Measurements from ENCODE around the gene CNMD. TPM values are rescaled to one million over a fixed set of nuclear protein-coding genes. Genes with fewer than 3 reads are reported as not detected.

The CNMD gene
- total and polyA plus RNA-seq, 2 experiments from 2014 or later: not detected

DNA sequence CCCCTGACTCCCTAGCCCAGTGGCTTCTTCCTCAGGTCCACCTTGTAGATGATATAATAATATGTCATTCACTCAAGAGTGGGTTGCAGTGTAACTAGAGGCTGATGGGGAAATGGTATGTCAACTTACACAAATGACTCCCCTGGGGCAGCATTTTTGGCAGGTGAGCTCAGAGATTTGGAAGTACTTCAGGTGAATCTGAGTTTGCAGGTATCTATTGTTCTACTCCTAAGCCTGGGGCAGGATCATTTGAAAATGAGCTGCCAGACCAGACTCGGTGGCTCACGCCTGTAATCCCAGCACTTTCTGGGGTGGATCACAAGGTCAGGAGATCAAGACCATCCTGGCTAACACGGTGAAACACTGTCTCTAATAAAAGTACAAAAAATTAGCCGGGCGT lies 11.6 kb upstream of the CNMD start:
- H3K27me3 ChIP-seq (replicated peaks; ENCODE audit: insufficient read depth): no peaks in the 10 kb centered on the region
- no peak overlapping the region for H3K4me3 ChIP-seq
- H3K9me2 ChIP-seq (ENCODE audit: insufficient read depth): no peaks in the 10 kb centered on the region
- in situ Hi-C loops (cut with MboI): no loop called here
- no peak overlapping the region for H2AFZ ChIP-seq
- 38 to 43% methylated on average over 5 of the region's 5 CpGs for WGBS, 2 experiments (ENCODE audit: low coverage in 1 of 2, low lambda C conversion rate in 2 of 2, missing lambda C conversion rate in 2 of 2)
- DNase-seq: no peak
- no peak for TF ChIP-seq EZH2phosphoT487 (IDR thresholded peaks at IDR 0.05; ENCODE audit: insufficient read depth, low read depth)
- no peaks in the 10 kb centered on the region for H3K79me2 ChIP-seq (ENCODE audit: insufficient read depth)
- no peaks in the 10 kb centered on the region for H3K9me3 ChIP-seq (ENCODE audit: low read depth)
- no peak overlapping the region for H3K27ac ChIP-seq
- no peak overlapping the region for H3K4me2 ChIP-seq (ENCODE audit: unreplicated experiment)
- H3F3A ChIP-seq (ENCODE audit: insufficient read depth): no peaks in the 10 kb centered on the region
- H3K36me3 ChIP-seq (ENCODE audit: low read depth): no peaks in the 10 kb centered on the region
- H3K9ac ChIP-seq: no peak overlapping the region
- H3K4me1 ChIP-seq (ENCODE audit: insufficient read depth): no peaks in the 10 kb centered on the region
- no peaks in the 10 kb centered on the region for H4K20me1 ChIP-seq (ENCODE audit: insufficient read depth)

DNA sequence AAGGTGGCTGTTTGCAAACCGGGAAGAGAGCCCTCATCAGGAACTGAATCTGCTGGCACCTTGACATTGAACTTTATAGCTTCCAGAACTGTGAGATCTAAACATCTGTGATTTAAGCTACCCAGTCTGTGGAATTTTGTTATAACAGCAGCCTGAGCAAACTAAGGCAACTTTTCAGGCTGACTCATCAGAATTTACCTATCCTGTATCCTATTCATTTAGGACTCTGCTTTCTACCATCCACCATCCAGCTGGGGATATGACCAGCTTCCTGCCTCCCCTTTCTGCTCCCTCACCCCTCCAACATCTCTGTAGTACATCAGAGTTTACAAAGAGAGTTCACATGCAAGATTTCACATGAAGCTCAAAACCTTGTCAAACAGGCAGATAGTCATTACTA lies 11.1 kb upstream of the CNMD start:
- no peaks in the 10 kb centered on the region for H3F3A ChIP-seq (ENCODE audit: insufficient read depth)
- WGBS, 2 experiments (ENCODE audit: low coverage in 1 of 2, low lambda C conversion rate in 2 of 2, missing lambda C conversion rate in 2 of 2): 0% methylated on average over 1 of the region's 1 CpG
- in situ Hi-C loops (cut with MboI): no loop called here
- no peak overlapping the region for H2AFZ ChIP-seq
- H4K20me1 ChIP-seq (ENCODE audit: insufficient read depth): no peaks in the 10 kb centered on the region
- no peak overlapping the region for H3K4me2 ChIP-seq (ENCODE audit: unreplicated experiment)
- H3K79me2 ChIP-seq (ENCODE audit: insufficient read depth): no peaks in the 10 kb centered on the region
- H3K36me3 ChIP-seq (ENCODE audit: low read depth): no peaks in the 10 kb centered on the region
- no peaks in the 10 kb centered on the region for H3K9me2 ChIP-seq (ENCODE audit: insufficient read depth)
- DNase-seq: no peak
- H3K27ac ChIP-seq: no peak overlapping the region
- no peaks in the 10 kb centered on the region for H3K9me3 ChIP-seq (ENCODE audit: low read depth)
- H3K9ac ChIP-seq: no peak overlapping the region
- no peaks in the 10 kb centered on the region for H3K27me3 ChIP-seq (replicated peaks; ENCODE audit: insufficient read depth)
- TF ChIP-seq EZH2 (IDR thresholded peaks at IDR 0.05; ENCODE audit: insufficient read depth, poor library complexity, severe bottlenecking) (no peak), EZH2phosphoT487 (IDR thresholded peaks at IDR 0.05; ENCODE audit: insufficient read depth, low read depth) (no peak)
- no peak overlapping the region for H3K4me3 ChIP-seq
- H3K4me1 ChIP-seq (ENCODE audit: insufficient read depth): no peaks in the 10 kb centered on the region

DNA sequence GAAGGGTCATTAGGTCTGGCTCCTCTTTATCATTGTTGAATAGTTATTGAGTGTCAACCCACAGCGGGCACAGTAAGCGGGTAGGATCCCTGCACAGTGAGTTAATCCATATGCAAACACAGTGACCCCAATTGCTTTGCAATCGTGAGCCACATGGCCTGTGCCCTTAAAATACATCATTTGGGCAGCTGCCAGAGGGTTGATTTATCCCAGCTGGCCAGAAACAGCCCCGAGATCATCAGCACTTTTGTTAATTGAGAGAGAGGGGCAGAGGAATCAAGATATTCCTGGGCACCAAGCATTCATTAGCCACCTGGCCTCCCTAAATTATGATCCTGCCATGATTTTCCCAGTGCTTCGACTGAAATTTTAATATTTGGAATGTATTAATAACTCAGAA lies 9.8 kb upstream of the CNMD start:
- H3K27ac ChIP-seq: no peak overlapping the region
- in situ Hi-C loops (cut with MboI): no loop called here
- WGBS, 2 experiments (ENCODE audit: low coverage in 1 of 2, low lambda C conversion rate in 2 of 2, missing lambda C conversion rate in 2 of 2): 13 to 16% methylated on average over 5 of the region's 5 CpGs

DNA sequence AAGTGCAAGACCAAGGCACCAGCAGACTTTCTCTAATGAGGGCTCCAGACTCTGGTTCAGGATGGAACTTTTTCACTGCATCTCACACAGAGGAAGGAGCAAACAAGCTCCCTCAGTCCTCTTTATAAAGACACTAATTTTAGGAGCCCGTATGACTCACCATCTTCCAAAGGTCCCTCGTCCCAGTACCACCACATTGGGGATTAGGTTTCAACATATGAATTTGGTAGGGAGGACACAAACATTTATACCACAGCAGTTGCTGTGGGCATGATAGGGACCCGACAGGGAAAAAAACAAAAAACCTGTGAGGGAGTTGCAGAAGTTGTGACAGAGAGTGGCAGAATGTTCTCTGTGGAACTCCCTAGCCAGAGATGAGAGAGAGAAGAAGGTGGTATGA lies 6.5 kb upstream of the CNMD start:
- H3K9ac ChIP-seq: no peak overlapping the region
- no peak overlapping the region for H3K27ac ChIP-seq
- H3F3A ChIP-seq (ENCODE audit: insufficient read depth): no peaks in the 10 kb centered on the region
- H2AFZ ChIP-seq: no peak overlapping the region
- H4K20me1 ChIP-seq (ENCODE audit: insufficient read depth): no peaks in the 10 kb centered on the region
- H3K9me3 ChIP-seq (ENCODE audit: low read depth): no peaks in the 10 kb centered on the region
- H3K36me3 ChIP-seq (ENCODE audit: low read depth): no peaks in the 10 kb centered on the region
- 10 to 13% methylated on average over 3 of the region's 3 CpGs for WGBS, 2 experiments (ENCODE audit: low coverage in 1 of 2, low lambda C conversion rate in 2 of 2, missing lambda C conversion rate in 2 of 2)
- H3K4me3 ChIP-seq: no peak overlapping the region
- no peak for DNase-seq
- no peak overlapping the region for H3K4me2 ChIP-seq (ENCODE audit: unreplicated experiment)
- no peaks in the 10 kb centered on the region for H3K9me2 ChIP-seq (ENCODE audit: insufficient read depth)
- H3K79me2 ChIP-seq (ENCODE audit: insufficient read depth): no peaks in the 10 kb centered on the region
- TF ChIP-seq EZH2 (IDR thresholded peaks at IDR 0.05; ENCODE audit: insufficient read depth, poor library complexity, severe bottlenecking): no peak
- no peak for TF ChIP-seq EZH2phosphoT487 (IDR thresholded peaks at IDR 0.05; ENCODE audit: insufficient read depth, low read depth)
- in situ Hi-C loops (cut with MboI): no loop called here
- H3K27me3 ChIP-seq (replicated peaks; ENCODE audit: insufficient read depth): peaks cover 9% of the 10 kb centered on the region
- H3K4me1 ChIP-seq (ENCODE audit: insufficient read depth): no peaks in the 10 kb centered on the region

More for the DNA sequence above, 9.8 kb upstream of the CNMD start:
- TF ChIP-seq EZH2 (IDR thresholded peaks at IDR 0.05; ENCODE audit: insufficient read depth, poor library complexity, severe bottlenecking): no peak
- no peak for TF ChIP-seq EZH2phosphoT487 (IDR thresholded peaks at IDR 0.05; ENCODE audit: insufficient read depth, low read depth)
- Histone ChIP-seq H3K27me3 (replicated peaks; ENCODE audit: insufficient read depth) (no peaks in the 10 kb centered on the region), H3K4me3 (no peak overlapping the region), H3K36me3 (ENCODE audit: low read depth) (no peaks in the 10 kb centered on the region), H3K79me2 (ENCODE audit: insufficient read depth) (no peaks in the 10 kb centered on the region), H3F3A (ENCODE audit: insufficient read depth) (no peaks in the 10 kb centered on the region), H3K9me2 (ENCODE audit: insufficient read depth) (no peaks in the 10 kb centered on the region), H2AFZ (no peak overlapping the region), H3K4me1 (ENCODE audit: insufficient read depth) (no peaks in the 10 kb centered on the region), H3K9ac (no peak overlapping the region), H3K4me2 (ENCODE audit: unreplicated experiment) (no peak overlapping the region), H4K20me1 (ENCODE audit: insufficient read depth) (no peaks in the 10 kb centered on the region), H3K9me3 (ENCODE audit: low read depth) (no peaks in the 10 kb centered on the region)
- DNase-seq: no peak

DNA sequence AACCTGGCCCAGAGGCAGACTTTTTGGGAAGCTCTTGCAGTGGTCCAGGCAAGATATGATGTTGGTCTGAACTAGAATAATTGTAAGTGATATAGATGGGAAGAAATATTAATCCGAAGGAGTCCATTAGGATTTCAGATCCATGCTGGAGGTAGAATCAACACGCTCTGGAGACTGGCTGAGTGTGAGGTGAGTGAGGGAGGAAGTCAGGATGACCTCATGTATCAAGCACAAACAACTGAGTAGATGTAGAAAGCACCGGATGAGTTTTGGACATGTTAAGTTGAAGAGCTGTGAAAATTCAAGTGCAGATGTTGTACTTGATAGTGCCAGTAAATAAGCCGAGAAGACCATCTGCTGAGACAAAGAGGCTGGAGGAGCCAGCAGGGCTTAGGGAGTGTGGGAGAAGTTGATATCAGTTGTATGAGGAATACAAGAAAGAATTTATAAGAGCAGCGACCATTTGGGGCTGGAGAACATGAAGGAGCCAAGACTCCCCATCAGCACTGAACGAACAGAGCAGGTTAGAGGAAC lies 5.3 kb upstream of the CNMD start:
- Histone ChIP-seq H3K27ac (no peak overlapping the region), H3K79me2 (ENCODE audit: insufficient read depth) (no peaks in the 10 kb centered on the region), H3K9me2 (ENCODE audit: insufficient read depth) (no peaks in the 10 kb centered on the region), H3K4me2 (ENCODE audit: unreplicated experiment) (no peak overlapping the region), H4K20me1 (ENCODE audit: insufficient read depth) (no peaks in the 10 kb centered on the region), H3F3A (ENCODE audit: insufficient read depth) (no peaks in the 10 kb centered on the region), H3K9me3 (ENCODE audit: low read depth) (no peaks in the 10 kb centered on the region), H3K27me3 (replicated peaks; ENCODE audit: insufficient read depth) (peaks cover 20% of the 10 kb centered on the region), H3K4me1 (ENCODE audit: insufficient read depth) (no peaks in the 10 kb centered on the region), H2AFZ (no peak overlapping the region), H3K4me3 (no peak overlapping the region), H3K9ac (no peak overlapping the region), H3K36me3 (ENCODE audit: low read depth) (no peaks in the 10 kb centered on the region)
- DNase-seq: no peak
- in situ Hi-C loops (cut with MboI): no loop called here
- 8 to 10% methylated on average over 6 of the region's 6 CpGs for WGBS, 2 experiments (ENCODE audit: low coverage in 1 of 2, low lambda C conversion rate in 2 of 2, missing lambda C conversion rate in 2 of 2)
- TF ChIP-seq EZH2phosphoT487 (IDR thresholded peaks at IDR 0.05; ENCODE audit: insufficient read depth, low read depth) (no peak), EZH2 (IDR thresholded peaks at IDR 0.05; ENCODE audit: insufficient read depth, poor library complexity, severe bottlenecking) (no peak)
